ENCODE measurements around the gene DPP6. TPM values are rescaled to one million over a fixed set of nuclear protein-coding genes. Genes with fewer than 3 reads are reported as not detected.

Gene DPP6
- total RNA-seq, 1 experiment from 2014 or later = not detected

DNA sequence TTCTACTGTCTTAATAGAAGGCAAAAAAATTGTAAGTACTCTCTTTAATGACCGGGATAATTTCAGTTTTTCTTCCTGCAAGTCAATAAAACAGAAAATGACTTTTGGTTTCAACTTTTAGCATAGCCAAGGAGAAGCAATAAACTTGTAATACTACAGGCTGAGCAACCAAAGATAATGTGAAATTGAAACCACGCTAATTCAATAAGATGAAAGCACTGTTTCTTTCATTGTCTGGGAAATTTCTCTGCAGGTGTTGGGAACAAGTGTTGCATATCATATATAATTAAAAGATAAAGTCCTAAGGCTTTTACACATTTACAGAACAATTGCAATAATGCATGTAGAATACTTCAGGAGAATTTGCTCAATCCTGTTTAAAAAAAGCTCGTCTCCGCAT, 488.4 kb downstream of the DPP6 start:
- DNase-seq = no peak

DNA sequence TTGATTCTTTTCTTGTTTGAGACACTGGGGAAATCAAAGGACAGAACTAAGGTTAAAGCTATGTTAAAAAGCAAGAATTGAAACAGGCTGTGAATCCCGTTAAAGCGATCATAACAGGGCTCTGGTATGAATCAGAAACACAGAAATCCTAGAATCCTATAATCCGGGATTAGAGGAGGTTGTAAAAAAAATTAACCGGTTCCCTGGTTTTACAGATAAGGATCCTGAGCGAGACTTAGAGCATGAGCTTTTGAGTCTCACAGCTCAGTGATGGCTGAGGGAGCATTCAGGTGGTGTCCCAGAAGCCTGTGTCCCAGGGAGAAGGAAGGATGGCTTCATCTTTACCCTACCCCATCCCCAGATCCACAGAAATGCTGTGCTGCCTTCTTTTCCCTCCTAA, 489.4 kb downstream of the DPP6 start:
- no peaks in the 10 kb centered on the region for H3K27me3 ChIP-seq
- H3K9me3 ChIP-seq = no peaks in the 10 kb centered on the region
- H3K4me3 ChIP-seq = no peak overlapping the region
- no peaks in the 10 kb centered on the region for H3K36me3 ChIP-seq
- DNase-seq = no peak

More for the DNA sequence above, 488.4 kb downstream of the DPP6 start:
- Histone ChIP-seq H3K36me3 (no peaks in the 10 kb centered on the region), H3K9me3 (no peaks in the 10 kb centered on the region), H3K4me3 (no peak overlapping the region), H3K27me3 (no peaks in the 10 kb centered on the region)

DNA sequence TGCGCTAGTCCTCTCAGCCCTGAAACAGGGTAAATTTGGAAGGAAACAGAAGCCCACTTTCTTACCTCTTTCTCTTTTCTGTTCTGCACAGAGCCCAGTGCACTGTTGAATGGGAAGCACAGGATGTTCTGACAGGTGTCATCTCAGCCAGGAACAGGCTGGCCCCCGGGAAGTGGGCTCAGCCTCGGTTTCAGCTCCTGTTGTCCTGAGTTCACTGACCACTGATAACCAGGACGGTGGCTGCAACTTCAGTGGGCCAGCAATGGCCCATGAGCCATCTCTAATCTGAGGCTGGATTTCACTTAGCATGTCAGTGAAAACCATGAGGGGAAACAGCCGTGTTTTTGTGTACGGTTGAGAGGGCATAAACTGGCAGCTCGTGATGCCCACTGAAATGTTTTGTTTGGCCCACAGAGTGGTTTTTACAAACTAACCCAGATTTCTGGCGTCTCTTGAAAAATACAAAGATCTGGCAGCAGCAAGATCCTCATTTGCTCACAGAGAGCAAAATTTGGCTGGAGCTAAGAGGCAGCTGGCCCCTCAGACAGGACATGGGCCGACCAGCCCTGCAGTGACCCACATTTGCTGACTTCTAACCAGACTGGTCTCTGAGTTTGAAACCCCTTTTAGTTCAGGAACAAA, 494.9 kb downstream of the DPP6 start:
- Histone ChIP-seq H3K27me3 (no peaks in the 10 kb centered on the region), H3K36me3 (no peaks in the 10 kb centered on the region), H3K9me3 (no peaks in the 10 kb centered on the region), H3K4me3 (no peak overlapping the region)
- peak; percentile 4 for DNase-seq

DNA sequence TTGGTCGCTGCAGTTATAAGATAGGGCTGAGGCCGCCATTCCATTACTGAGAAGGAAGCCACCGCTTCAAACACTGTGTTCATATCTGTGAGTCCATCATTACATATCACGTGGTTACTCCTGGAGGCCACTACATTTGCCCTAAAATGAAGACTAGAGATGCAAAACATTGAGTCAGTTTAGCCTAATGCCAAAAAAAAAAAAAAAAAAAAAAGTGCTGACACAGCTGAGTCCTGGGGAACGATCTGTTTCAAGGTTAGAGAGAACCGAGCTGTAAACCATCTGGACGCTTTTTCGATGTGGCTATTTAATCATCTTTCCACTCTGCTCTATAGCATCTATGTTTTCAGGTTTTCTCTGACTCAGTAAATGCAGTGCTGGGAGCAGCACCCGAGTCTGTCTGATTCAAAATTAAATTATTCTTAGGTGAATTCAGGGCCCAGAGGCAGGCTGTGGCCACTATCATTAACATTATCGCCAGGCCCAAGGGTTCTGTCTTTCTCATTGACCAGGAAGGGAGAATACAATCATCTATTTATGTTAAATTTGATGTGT, 501.6 kb downstream of the DPP6 start:
- Histone ChIP-seq H3K4me3 (no peak overlapping the region), H3K27me3 (no peaks in the 10 kb centered on the region), H3K9me3 (no peaks in the 10 kb centered on the region), H3K36me3 (no peaks in the 10 kb centered on the region)
- DNase-seq = no peak

DNA sequence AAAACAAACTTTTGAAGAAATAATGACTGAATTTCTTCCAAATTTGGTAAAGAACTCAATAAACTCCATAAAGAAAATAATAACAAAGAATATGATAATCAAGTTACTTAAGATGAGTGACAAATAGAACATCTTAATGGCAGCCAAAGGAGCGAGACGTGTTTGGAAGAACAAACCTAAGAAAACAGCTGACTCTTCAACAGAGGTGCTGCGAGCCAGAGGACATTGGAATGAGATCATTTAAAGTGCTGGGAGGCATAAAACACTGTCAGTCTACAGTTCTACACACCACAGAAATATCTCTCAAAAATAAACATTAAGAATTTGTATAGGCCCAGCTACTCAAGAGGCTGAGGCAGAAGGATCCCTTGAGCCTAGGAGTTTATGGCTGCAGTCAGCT, 507.3 kb downstream of the DPP6 start:
- Histone ChIP-seq H3K9me3 (no peaks in the 10 kb centered on the region), H3K36me3 (no peaks in the 10 kb centered on the region), H3K4me3 (no peak overlapping the region), H3K27me3 (no peaks in the 10 kb centered on the region)
- DNase-seq = no peak

DNA sequence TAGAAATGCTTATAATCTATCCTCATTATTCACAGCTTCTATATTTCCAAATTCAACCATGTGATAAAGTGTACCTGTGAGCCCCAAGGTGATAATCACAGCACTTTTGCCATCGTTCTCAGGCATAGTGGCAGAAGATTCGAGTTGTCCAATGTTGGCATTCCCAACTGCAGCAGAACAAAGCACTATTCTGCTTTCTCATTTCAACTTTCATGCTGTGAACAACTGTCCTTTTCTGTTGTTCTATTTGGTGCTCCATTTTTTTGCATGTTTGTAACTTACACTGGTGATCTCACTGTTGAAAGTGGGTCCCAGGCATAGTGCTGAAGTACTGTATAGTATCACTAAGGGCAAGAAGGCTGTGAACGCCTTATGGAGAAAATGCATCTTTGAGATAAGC, 512.5 kb downstream of the DPP6 start:
- no peak for DNase-seq
- H3K4me3 ChIP-seq = no peak overlapping the region
- H3K27me3 ChIP-seq = no peaks in the 10 kb centered on the region
- H3K36me3 ChIP-seq = no peaks in the 10 kb centered on the region
- H3K9me3 ChIP-seq = no peaks in the 10 kb centered on the region

DNA sequence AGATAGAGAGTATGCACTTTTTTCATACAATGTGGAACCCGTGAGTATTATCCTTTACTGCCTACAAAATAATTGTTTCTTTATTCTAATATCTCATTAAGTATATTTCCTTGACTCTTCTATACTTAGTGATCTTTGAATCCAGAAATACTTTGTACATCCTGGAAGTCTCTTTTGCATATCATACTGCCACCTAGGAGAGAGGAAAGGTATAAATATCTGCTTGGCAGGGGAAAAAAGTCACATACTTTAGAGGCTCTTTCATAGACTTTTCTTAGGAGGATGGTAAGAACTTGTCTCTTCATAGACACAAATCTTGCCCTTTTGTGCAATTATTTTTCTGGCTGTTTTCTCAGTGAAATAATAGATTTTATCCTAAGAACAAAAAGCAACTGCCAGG, 514.7 kb downstream of the DPP6 start:
- Histone ChIP-seq H3K9me3 (no peaks in the 10 kb centered on the region), H3K27me3 (no peaks in the 10 kb centered on the region), H3K36me3 (no peaks in the 10 kb centered on the region), H3K4me3 (no peak overlapping the region)
- no peak for DNase-seq

DNA sequence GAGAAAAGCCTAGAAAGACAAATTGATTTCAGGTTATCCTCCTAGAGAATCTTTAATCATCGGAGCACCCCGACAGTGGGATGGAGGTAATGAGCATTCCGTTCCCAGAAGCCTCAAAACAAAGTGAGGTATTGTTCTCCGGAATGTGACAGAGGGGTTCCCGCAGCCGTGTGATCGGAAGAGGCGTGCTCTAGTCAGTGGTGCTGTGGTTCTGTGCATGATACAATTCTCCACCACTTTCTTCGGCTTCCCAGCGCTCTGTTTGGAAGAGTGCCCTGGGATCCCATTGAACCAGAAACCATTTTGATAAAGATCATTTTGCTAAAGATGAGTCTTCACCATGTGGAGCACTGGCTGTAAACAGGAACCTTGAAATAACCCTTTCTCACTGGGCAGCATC, 516.1 kb downstream of the DPP6 start:
- H3K27me3 ChIP-seq = no peaks in the 10 kb centered on the region
- DNase-seq = no peak

DNA sequence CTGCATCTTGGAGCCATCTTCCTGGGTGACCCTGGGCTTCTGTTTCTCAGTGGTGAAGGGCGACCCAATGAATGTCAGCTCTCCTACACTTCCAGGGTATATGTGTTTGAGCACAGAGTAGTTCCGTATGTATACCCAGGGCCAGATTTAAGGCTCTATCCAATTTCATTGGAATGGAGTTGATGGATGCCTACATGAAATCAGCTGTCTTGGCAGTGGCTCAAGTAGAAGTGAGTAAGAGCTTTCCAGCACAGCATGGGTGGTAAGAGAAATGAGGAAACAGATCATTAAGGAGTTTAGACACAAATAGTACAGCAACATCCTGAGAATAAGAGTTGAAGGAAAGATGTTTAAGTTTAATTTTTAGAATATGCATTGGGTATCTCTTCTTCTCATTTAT, 517.7 kb downstream of the DPP6 start:
- Histone ChIP-seq H3K36me3 (no peaks in the 10 kb centered on the region), H3K27me3 (no peaks in the 10 kb centered on the region), H3K4me3 (no peak overlapping the region), H3K9me3 (no peaks in the 10 kb centered on the region)
- no peak for DNase-seq

More for the DNA sequence above, 516.1 kb downstream of the DPP6 start:
- H3K4me3 ChIP-seq = no peak overlapping the region
- no peaks in the 10 kb centered on the region for H3K36me3 ChIP-seq
- no peaks in the 10 kb centered on the region for H3K9me3 ChIP-seq

DNA sequence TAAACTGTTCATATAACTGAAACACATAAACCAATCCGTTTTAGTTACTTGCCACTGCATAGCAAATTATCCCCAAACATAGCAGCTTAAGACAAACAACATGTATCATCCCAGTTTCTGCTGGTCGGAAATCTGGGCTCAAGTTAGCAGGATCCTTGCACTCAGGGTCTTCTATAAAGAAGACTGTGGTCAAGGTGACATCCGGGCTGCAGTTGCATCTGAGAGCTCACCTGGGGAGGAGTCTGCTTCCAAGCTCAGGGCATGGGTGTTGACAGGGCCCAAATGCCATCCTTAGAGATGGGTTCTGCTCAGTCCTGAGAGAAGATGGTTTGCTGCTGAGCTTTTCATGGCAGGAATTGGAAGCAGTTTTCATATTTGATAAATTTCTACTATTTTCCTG, 519.6 kb downstream of the DPP6 start:
- Histone ChIP-seq H3K27me3 (no peaks in the 10 kb centered on the region), H3K4me3 (no peak overlapping the region), H3K36me3 (no peaks in the 10 kb centered on the region)

DNA sequence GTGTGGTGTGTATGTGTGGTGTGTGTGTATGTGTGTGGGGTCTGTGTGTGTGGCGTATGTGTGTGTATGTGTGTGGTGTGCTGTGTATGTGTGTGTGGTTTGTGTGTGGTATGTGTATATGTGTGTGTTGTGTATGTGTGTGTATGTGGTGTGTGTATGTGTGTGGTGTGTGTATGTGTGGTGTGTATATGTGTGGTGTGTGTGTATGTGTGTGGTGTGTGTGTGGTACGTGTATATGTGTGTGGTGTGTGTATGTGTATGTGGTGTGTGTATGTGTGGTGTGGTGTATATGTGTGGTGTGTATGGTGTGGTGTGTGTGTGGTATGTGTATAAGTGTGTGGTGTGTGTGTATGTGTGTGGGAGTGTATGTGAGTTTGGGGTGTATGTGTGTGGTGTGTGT, 522.0 kb downstream of the DPP6 start:
- DNase-seq = no peak
- H3K9me3 ChIP-seq = no peaks in the 10 kb centered on the region

More for the DNA sequence above, 519.6 kb downstream of the DPP6 start:
- H3K9me3 ChIP-seq = no peaks in the 10 kb centered on the region
- DNase-seq = no peak

DNA sequence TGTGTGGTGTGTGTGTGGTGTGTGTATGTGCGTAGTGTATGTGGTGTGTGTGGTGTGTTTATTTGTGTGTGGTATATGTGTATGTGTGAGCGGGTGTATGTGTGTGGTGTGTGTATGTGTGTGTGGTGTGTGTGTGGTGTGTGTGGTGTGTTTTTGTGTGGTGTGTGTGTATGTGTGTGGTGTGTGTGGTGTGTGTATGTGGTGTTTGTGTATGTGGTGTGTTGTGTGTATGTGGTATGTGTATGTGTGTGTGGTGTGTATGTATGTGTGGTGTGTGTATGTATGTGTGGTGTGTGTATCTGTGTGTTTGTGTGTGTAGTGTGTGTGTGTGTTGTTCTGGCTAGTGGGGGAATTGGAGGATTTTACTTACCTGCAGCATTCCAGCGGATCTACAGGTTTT, 523.3 kb downstream of the DPP6 start:
- H3K27me3 ChIP-seq = no peaks in the 10 kb centered on the region
- no peaks in the 10 kb centered on the region for H3K36me3 ChIP-seq
- no peaks in the 10 kb centered on the region for H3K9me3 ChIP-seq
- DNase-seq = no peak
- no peak overlapping the region for H3K4me3 ChIP-seq

More for the DNA sequence above, 522.0 kb downstream of the DPP6 start:
- H3K4me3 ChIP-seq = no peak overlapping the region
- H3K36me3 ChIP-seq = no peaks in the 10 kb centered on the region
- H3K27me3 ChIP-seq = no peaks in the 10 kb centered on the region

DNA sequence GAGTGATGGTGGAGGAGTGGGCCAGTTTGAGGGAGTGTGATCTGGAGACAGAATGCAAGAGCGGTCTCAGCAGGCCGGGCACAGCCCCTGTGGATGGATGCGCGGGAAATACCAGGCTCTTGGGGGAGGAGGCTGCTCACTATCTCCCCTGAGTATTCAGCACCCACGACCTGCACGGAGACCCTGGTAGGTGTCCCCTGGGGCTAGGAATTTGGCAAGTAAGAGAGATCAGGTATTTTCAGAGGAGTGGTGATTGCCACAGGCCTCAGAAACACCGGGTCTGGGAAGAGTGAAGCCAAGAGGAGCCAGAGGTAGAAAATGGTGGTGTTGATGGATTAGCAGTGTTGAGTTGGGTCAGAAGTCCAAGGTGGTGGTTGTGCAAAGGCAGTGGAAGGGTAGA, 524.4 kb downstream of the DPP6 start:
- Histone ChIP-seq H3K27me3 (no peaks in the 10 kb centered on the region), H3K4me3 (no peak overlapping the region), H3K9me3 (no peaks in the 10 kb centered on the region), H3K36me3 (no peaks in the 10 kb centered on the region)
- no peak for DNase-seq

DNA sequence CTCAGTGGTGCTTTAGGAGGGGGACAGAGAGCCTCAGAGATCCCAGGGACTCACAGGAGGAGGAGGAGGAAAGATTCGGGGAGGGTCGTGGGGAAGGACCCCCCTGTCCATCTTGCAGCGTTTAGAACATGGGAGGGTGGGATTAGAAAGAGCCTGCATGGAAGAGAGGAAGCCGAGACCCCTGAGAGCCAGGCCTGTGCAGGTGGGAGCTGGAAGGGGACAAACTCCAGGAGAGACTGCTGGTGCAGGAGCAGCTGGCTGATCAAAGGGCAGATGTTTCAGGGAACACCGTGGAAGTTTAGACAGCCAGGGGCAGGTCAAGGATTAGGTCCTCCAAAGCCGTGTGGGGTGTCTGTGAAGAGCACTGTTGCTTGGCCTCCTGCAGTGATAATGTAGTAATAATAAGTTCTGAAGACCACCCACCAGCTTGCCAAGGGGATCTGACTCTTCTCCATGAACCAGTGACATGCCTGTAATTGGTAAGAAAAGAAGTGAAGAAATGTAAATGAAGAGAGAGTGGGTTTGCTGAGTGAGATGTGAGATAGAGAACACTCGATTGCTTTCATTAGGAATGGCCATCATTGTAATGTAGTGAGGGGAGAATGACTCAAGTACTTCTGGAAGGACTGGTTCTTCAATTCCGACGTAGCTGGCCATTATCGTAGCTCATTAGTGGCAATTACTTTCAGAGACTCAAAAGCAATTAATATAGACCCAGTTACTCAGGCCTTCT, 525.1 kb downstream of the DPP6 start:
- Histone ChIP-seq H3K9me3 (no peaks in the 10 kb centered on the region), H3K27me3 (no peaks in the 10 kb centered on the region), H3K36me3 (no peaks in the 10 kb centered on the region), H3K4me3 (no peak overlapping the region)
- DNase-seq = no peak

DNA sequence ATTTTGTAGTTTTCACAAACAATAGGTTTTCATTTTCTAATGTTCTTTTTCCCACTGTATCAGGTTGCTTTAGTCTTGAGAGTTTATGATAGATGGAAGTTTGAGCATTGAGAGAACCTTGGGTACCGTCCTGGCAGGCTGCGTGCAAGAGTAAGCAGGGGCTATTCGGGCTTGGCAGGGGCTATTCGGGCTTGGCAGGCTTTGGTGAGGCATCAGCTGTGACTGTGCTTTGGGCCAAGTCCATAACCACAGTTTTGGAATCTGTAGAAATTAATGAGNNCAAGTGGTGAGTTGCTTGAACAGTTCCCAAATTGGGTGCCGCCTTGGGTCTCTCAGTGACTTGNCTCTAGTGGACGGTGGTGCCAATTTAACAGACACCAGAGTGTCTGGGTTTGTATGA, 526.1 kb downstream of the DPP6 start:
- Histone ChIP-seq H3K27me3 (no peaks in the 10 kb centered on the region), H3K4me3 (no peak overlapping the region), H3K36me3 (no peaks in the 10 kb centered on the region), H3K9me3 (no peaks in the 10 kb centered on the region)
- peak; percentile 31 for DNase-seq

DNA sequence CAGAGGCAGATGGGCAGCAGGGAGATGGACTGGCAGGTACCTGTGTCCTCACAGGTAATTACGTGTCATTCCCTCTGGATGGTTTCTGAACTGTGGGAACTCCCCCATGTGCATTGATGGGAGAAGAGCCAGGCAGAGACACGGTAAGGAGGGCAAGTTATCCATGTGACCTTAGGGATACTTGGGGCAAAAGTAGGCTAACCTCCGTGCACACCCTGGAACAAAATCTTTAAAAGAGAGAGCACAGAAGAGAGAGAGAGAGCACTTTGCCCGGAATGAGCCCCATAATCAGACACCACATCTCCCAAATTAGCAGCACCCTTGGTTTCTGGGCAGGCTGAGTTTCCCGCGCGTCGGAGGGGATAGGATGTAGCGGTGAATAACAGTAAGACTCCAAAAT, 527.5 kb downstream of the DPP6 start:
- Histone ChIP-seq H3K4me3 (no peak overlapping the region), H3K36me3 (no peaks in the 10 kb centered on the region), H3K9me3 (no peaks in the 10 kb centered on the region), H3K27me3 (no peaks in the 10 kb centered on the region)
- no peak for DNase-seq

DNA sequence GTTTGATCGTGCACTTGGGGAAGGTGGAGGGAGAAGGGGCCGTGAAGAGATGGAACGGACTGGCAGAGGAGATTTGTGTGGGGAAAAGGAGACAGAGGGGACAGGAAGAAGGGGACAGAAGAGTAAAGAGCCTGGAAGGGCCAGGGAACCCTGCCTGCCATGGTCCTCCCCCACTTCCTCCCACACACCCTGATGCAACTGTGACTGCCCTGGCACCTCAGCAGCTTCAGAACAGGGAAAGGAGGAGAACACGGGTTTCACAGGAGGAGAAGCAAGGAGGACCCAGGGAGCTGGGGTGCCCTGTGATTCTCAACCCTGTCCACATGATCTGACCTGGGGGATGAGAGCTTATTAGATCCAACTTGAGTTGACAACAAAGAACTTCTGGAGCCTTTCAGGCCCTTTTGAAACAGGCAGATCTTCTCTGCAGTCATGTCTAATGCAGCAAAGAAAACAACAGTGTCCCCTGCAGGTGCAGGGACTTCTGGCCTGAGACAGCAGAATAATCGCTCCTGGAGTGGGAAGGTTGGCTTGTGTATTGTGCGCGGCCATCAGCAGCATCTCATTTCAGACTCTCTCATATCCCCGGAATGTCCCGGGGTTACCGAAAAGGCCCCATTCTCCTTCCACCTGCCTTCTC, 529.2 kb downstream of the DPP6 start:
- Histone ChIP-seq H3K27me3 (no peaks in the 10 kb centered on the region), H3K36me3 (no peaks in the 10 kb centered on the region), H3K4me3 (no peak overlapping the region), H3K9me3 (no peaks in the 10 kb centered on the region)
- no peak for DNase-seq
